ENCODE results near the gene GALNTL6. TPM values are rescaled to one million over a fixed set of nuclear protein-coding genes. Genes with fewer than 3 reads are reported as not detected.

Gene GALNTL6
- total RNA-seq, 2 donors from 2014 or later, result 0.19 to 0.20 TPM

DNA sequence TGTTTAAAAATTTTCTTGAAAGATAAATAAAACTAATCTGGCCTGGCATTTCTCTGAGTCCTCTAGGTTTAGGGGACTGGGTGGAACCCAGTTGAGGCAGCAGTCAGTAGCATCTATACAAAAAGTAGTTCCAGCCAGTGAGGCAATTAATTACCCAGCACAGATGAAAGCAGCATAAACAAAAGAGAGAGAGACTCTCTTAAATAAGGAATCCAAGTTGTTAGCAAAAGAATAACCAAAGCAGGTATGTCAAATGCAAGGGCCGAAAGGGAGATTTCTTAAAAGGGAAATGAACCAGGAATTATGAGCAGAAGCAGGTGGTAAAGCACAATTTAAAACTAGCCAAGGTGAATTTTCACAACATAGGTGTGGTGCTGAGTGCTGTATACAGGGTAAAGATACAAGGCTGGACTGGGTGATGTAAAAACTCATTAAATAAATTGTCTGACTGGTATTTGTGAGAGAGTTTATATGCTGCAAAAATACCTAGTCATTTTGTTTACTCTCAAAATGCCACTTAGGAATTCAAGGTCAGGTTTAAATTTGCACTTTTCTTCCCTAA lies 1260.8 kb downstream of the GALNTL6 start:
- intact Hi-C loops (cut with DNase I), result no loop called here
- no peak for DNase-seq
- H3K27ac ChIP-seq, result peak overlapping the region; percentile 44

GRCh38 chr4:173074501-173074946 lies 1261.3 kb downstream of the GALNTL6 start:
- Histone ChIP-seq H3K9me3 (no peaks in the 10 kb centered on the region), H3K36me3 (no peaks in the 10 kb centered on the region), H3K4me1 (no peaks in the 10 kb centered on the region), H3K4me3 (no peak overlapping the region), H3K27ac (no peak overlapping the region), H3K27me3 (no peaks in the 10 kb centered on the region), H3K9ac (ENCODE audit: low read depth in 2 of 2, low read length in 2 of 2) (no peak overlapping the region)
- intact Hi-C loops (cut with DNase I), result no loop called here
- no peak for DNase-seq
- TF ChIP-seq CTCF (IDR thresholded peaks at IDR 0.05), result no peak

More for the DNA sequence above, 1260.8 kb downstream of the GALNTL6 start:
- Histone ChIP-seq H3K27me3 (no peaks in the 10 kb centered on the region), H3K9me3 (no peaks in the 10 kb centered on the region), H3K9ac (ENCODE audit: low read depth in 2 of 2, low read length in 2 of 2) (peak overlapping the region in 1 of 2 donors; percentile 19), H3K36me3 (no peaks in the 10 kb centered on the region), H3K4me3 (no peak overlapping the region), H3K4me1 (no peaks in the 10 kb centered on the region)
- TF ChIP-seq CTCF (IDR thresholded peaks at IDR 0.05), result no peak

DNA sequence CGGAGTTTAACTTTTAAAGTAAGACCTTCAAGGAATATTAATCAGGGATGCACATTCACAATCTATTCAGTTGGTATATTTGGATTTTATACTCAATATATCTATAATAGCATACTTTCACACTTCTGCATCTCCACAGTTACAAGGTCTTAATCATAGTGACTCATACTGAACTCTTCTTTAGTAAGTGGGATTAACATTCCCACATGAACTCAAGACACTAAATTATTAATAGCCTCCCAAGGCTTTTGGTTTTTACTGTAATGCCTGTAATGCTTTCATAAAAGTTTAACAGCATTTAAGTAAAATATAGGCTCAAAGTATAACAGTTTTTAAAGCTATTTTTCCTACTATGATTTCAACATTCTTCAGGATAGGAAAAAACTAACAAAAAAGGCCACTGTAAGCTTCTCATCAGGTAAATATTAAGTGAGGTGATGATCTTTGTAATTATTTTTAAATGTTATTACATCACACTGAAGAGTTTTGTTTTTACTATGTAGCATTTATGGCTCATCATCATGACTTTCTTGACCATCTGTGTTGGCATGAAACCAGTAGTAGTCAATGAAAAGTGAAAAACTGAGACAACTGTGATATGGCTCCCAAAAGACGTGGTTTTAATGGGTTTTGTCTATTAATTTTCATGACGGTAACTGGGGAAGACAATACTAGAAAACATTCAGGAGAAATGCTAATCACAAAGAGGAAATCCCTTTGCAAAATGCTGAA lies 1263.9 kb downstream of the GALNTL6 start:
- Histone ChIP-seq H3K4me1 (no peaks in the 10 kb centered on the region), H3K4me3 (no peak overlapping the region), H3K27ac (no peak overlapping the region), H3K9ac (ENCODE audit: low read depth in 2 of 2, low read length in 2 of 2) (no peak overlapping the region), H3K36me3 (no peaks in the 10 kb centered on the region), H3K27me3 (no peaks in the 10 kb centered on the region), H3K9me3 (no peaks in the 10 kb centered on the region)
- no peak for TF ChIP-seq CTCF (IDR thresholded peaks at IDR 0.05)
- intact Hi-C loops (cut with DNase I), result no loop called here
- DNase-seq, result no peak

DNA sequence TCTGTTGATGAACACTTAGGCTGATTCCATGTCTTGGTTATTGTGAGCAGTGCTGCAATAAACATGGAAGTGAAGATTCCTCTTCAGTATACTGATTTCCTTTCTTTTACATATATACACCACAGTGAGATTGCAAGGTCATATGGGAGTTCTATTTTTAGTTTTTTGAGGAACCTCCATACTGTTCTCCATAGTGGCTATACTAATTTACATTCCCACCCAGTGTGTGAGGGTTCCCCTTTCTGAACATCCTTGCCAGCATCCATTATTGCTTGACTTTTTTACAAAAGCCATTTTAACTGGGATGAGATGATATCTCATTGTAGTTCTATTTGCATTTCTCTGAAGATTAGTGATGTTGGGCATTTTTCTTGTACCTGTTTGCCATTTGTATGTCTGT lies 1274.9 kb downstream of the GALNTL6 start:
- no peaks in the 10 kb centered on the region for H3K36me3 ChIP-seq
- no peak overlapping the region for H3K27ac ChIP-seq
- no peaks in the 10 kb centered on the region for H3K27me3 ChIP-seq
- no peak overlapping the region for H3K4me3 ChIP-seq
- no peak for DNase-seq
- H3K9ac ChIP-seq (ENCODE audit: low read depth in 2 of 2, low read length in 2 of 2), result no peak overlapping the region
- intact Hi-C loops (cut with DNase I), result no loop called here
- H3K4me1 ChIP-seq, result no peaks in the 10 kb centered on the region
- no peak for TF ChIP-seq CTCF (IDR thresholded peaks at IDR 0.05)
- H3K9me3 ChIP-seq, result no peaks in the 10 kb centered on the region
